ENCODE results near the gene KIAA1328.

The KIAA1328 gene

DNA sequence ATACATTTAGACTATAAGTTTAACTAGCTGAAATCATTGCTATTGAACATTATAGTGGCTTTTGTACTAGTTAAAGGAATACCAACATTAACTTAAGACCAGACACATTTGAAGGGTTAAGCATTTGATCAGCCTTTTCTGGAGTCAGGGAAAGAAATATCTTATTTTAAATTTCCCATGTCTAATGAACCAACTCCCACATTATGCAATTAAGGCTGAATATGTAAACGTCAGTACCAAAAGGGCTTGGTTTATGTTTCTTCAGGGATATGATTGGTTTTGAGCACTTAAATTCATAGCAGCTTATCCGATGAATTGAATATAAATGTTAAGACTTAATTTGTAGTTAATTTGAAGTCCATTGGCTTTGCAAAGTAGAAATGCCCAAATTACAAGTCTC lies 344.5 kb downstream of the KIAA1328 start:
- peaks cover 0 to 10% (median 0%) of the 10 kb centered on the region in 3 donors for H3K36me3 ChIP-seq
- H3K27me3 ChIP-seq = no peaks in the 10 kb centered on the region
- H3K4me1 ChIP-seq = no peaks in the 10 kb centered on the region
- H3K9me3 ChIP-seq = no peaks in the 10 kb centered on the region
- no peak overlapping the region for H3K27ac ChIP-seq
- TF ChIP-seq, protein P1, sequence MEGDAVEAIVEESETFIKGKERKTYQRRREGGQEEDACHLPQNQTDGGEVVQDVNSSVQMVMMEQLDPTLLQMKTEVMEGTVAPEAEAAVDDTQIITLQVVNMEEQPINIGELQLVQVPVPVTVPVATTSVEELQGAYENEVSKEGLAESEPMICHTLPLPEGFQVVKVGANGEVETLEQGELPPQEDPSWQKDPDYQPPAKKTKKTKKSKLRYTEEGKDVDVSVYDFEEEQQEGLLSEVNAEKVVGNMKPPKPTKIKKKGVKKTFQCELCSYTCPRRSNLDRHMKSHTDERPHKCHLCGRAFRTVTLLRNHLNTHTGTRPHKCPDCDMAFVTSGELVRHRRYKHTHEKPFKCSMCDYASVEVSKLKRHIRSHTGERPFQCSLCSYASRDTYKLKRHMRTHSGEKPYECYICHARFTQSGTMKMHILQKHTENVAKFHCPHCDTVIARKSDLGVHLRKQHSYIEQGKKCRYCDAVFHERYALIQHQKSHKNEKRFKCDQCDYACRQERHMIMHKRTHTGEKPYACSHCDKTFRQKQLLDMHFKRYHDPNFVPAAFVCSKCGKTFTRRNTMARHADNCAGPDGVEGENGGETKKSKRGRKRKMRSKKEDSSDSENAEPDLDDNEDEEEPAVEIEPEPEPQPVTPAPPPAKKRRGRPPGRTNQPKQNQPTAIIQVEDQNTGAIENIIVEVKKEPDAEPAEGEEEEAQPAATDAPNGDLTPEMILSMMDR (IDR thresholded peaks at IDR 0.05) = no peak
- intact Hi-C loops (cut with DNase I; ENCODE audit: low total_unique reads) = no loop called here
- no peak for DNase-seq
- no peak overlapping the region for H3K4me3 ChIP-seq

DNA sequence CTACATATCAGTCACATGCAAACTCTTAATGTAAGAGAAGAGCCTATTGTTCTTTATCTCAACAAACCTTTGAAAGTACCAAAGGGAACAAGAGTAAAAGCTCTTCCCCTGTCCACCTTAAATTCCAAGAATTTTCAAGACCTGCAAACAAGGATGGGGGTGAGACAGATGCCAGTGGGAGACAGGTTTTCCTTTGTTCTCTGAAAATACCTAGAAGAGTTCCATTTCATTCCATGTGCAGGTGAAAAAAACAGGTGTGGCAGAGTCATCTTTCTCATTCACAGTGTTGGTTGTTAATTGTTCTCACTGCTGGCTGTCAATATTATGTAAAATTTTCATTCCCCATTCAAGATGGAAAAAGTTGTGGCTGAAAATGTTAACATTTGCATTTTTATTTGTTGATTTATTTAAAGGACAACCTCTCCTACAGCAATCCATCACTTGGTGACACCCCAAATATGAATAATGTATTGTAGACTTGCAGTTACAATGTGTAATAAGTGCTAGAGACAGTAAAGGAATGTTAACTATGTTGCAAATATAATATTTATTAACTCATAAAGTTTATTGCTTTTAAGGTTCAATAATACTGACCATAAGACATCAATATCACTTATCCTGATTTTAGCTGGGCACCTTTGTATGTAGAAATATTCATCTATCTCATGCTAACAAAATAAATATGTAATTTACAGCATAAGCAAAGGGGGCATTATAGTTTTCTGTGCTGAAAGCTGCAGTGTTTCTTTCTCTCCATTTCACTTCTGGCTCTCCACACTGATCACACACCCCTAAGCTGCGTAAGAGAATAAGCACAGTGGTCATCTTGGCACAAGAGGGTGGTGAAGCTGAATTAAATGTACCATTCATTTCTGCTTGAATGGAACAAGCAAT lies 347.0 kb downstream of the KIAA1328 start:
- intact Hi-C loops (cut with DNase I; ENCODE audit: low total_unique reads) = no loop called here
- H3K36me3 ChIP-seq = peaks cover 0 to 10% (median 0%) of the 10 kb centered on the region in 3 donors
- no peaks in the 10 kb centered on the region for H3K27me3 ChIP-seq
- no peaks in the 10 kb centered on the region for H3K4me1 ChIP-seq
- no peak overlapping the region for H3K27ac ChIP-seq
- TF ChIP-seq, protein P1 (IDR thresholded peaks at IDR 0.05) = no peak
- H3K9me3 ChIP-seq = no peaks in the 10 kb centered on the region
- no peak for DNase-seq
- H3K4me3 ChIP-seq = no peak overlapping the region

DNA sequence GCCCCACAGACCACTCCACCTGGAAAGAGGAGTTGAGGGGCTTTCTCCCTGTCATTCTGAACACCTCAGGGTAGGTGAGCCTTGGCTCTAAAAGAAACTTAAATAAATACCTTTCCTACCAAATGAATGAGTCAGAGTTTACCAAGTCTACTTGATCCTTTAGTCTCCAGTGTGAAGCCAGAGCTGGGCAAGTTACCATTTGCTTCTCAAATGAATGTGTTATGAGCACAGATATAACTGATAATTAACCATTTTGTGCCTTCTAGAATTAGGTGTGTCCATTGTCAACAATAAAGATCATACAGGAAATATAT lies 347.7 kb downstream of the KIAA1328 start:
- TF ChIP-seq, protein P1 (IDR thresholded peaks at IDR 0.05) = no peak
- Histone ChIP-seq H3K9me3 (no peaks in the 10 kb centered on the region), H3K36me3 (peaks cover 0 to 10% (median 0%) of the 10 kb centered on the region in 3 donors), H3K4me1 (no peaks in the 10 kb centered on the region), H3K27me3 (no peaks in the 10 kb centered on the region), H3K4me3 (no peak overlapping the region), H3K27ac (no peak overlapping the region)
- DNase-seq = no peak
- intact Hi-C loops (cut with DNase I; ENCODE audit: low total_unique reads) = no loop called here

DNA sequence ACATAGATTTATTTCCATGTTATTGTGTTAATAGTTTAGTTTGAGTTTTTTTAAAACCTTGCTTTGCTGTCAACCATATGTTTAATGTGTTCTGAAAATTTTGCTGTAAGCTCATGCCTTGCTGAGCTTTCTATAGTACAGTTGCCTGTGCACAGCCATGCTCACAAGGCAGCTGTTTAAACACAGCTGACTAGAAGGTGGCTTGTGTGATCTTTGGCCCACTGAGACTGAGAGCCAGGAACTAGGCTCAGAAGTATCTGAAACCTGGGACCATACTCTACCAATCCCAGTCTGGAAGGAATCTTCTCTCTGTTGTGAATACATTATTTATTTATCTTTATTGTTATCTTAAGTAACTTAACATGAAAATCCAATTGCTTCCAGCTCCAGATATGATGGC lies 350.5 kb downstream of the KIAA1328 start:
- intact Hi-C loops (cut with DNase I; ENCODE audit: low total_unique reads) = no loop called here
- DNase-seq = no peak

DNA sequence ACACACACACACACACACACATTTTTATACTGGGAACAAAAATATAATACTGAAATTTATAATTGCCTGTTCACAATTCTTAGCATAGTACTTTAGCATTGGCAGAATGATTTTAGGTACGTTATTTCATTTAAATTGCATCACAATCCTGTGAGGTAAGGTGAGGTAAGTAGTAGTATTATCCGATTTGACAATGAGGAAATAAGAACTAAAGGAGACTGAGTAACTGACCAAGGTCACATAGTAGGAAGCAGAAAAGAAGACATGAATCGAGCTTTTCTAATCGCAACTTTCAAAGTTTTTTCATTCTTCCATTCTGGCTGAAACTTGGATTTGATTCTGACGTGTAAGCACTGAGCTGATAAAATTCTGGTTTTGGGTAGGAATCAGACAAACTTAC lies 351.2 kb downstream of the KIAA1328 start:
- no peak overlapping the region for H3K4me3 ChIP-seq
- H3K9me3 ChIP-seq = no peaks in the 10 kb centered on the region
- no peak for DNase-seq
- intact Hi-C loops (cut with DNase I; ENCODE audit: low total_unique reads) = no loop called here
- H3K36me3 ChIP-seq = no peaks in the 10 kb centered on the region
- no peak overlapping the region for H3K27ac ChIP-seq
- H3K4me1 ChIP-seq = no peaks in the 10 kb centered on the region
- TF ChIP-seq, protein P1 (IDR thresholded peaks at IDR 0.05) = no peak
- H3K27me3 ChIP-seq = no peaks in the 10 kb centered on the region

More for the DNA sequence above, 350.5 kb downstream of the KIAA1328 start:
- Histone ChIP-seq H3K9me3 (no peaks in the 10 kb centered on the region), H3K27ac (no peak overlapping the region), H3K4me3 (no peak overlapping the region), H3K4me1 (no peaks in the 10 kb centered on the region), H3K27me3 (no peaks in the 10 kb centered on the region), H3K36me3 (peaks cover 0 to 4% (median 0%) of the 10 kb centered on the region in 3 donors)
- TF ChIP-seq, protein P1 (IDR thresholded peaks at IDR 0.05) = no peak
